Measurements from ENCODE around the gene NCAM1.

Gene NCAM1

GRCh38 chr11:113315811-113316210 lies 354.6 kb downstream of the NCAM1 start:
- no peak for DNase-seq

GRCh38 chr11:113316256-113316655 lies 355.0 kb downstream of the NCAM1 start:
- no peak for DNase-seq

GRCh38 chr11:113317339-113317738 lies 356.1 kb downstream of the NCAM1 start:
- DNase-seq, result no peak

- no peak for DNase-seq
Observed at GRCh38 chr11:113319085-113319484, 357.9 kb downstream of the NCAM1 start.

- DNase-seq, result no peak
Observed at GRCh38 chr11:113322158-113322557, 360.9 kb downstream of the NCAM1 start.

- no peak for DNase-seq
Observed at GRCh38 chr11:113324250-113324649, 363.0 kb downstream of the NCAM1 start.

All from fibroblast of skin of scalp (primary cell).